A549 (cell line): ENCODE measurements around the gene TICAM1. TPM values are rescaled to one million over a fixed set of nuclear protein-coding genes. Genes with fewer than 3 reads are reported as not detected.

Experiments
- ATAC-seq, 2 experiments: fragments of 200-7000 bp in 1 of 2; fragments of >200 bp in 1 of 2; cut with Nextera tagmentation in 1 of 2; cut with Tn5 transposase in 1 of 2; 3 replicates each; pipeline versions ENCODE4 v1.8.0 to v1.9.1; 2018 to 2020; ENCODE audit warnings: mild to moderate bottlenecking in 1 of 2, moderate library complexity in 1 of 2
- CTCF ChIA-PET: fragments of 300-600 bp; sonication (Branson Sonifier 250); formaldehyde crosslinking; extraction: SDS; loops from one replicate; lab custom pipeline; 2021; ENCODE audit warnings: antibody characterized with exemption, inconsistent platforms; lab: Yijun Ruan, JAX
- POLR2A ChIA-PET: fragments of 350-600 bp; formaldehyde crosslinking; extraction: SDS; loops from one replicate; lab custom pipeline; 2021; ENCODE audit warnings: antibody characterized with exemption, inconsistent platforms; lab: Yijun Ruan, JAX
- DNase-seq, 2 experiments: peaks; one replicate each; pipeline versions ENCODE4 v3.0.0 to v3.0.0-alpha.2; 2011 to 2016; ENCODE audit warnings: low read depth in 1 of 2, low spot score in 1 of 2
- FAIRE-seq: peaks from 2 replicates; lab custom pipeline; 2011; peaks lifted over from hg19 to GRCh38; lab: Jason Lieb, UNC
- H3K27ac ChIP-seq, 2 experiments: fragments of >200 bp; sonication (Bioruptor Twin); formaldehyde crosslinking; 3 replicates each; pipeline ENCODE4 v1.5.1; 2016 to 2017
- H3K4me1 ChIP-seq: fragments of >200 bp; sonication (Bioruptor Twin); formaldehyde crosslinking; 3 replicates; pipeline ENCODE4 v1.6.1; 2016
- H3K4me2 ChIP-seq: fragments of >200 bp; sonication (Bioruptor Twin); formaldehyde crosslinking; 3 replicates; pipeline ENCODE4 v1.6.1; 2016
- H3K4me3 ChIP-seq: fragments of >200 bp; sonication (Bioruptor Twin); formaldehyde crosslinking; 3 replicates; pipeline ENCODE4 v1.5.1; 2016
- H3K9me3 ChIP-seq: fragments of >200 bp; sonication (Bioruptor Twin); formaldehyde crosslinking; 3 replicates; pipeline ENCODE4 v1.6.1; 2016
- ATOH8 ChIP-seq: fragments of 250-450 bp; sonication (Bioruptor Pico); IDR thresholded peaks from 2 replicates; pipeline ENCODE4 v1.5.0; 2020; ENCODE audit warnings: low read depth, mild to moderate bottlenecking, moderate library complexity
- CTCF ChIP-seq: fragments of >200 bp; sonication (Bioruptor Twin); formaldehyde crosslinking; IDR thresholded peaks from 3 replicates; pipeline ENCODE4 v1.5.1; 2016
- E2F6 ChIP-seq: IDR thresholded peaks from 2 replicates; pipeline ENCODE4 v1.6.1; 2012; ENCODE audit warnings: low read depth, borderline replicate concordance
- EHF ChIP-seq: fragments of 250-450 bp; sonication (Bioruptor Pico); IDR thresholded peaks from 2 replicates; pipeline ENCODE4 v1.5.0; 2020; ENCODE audit warnings: mild to moderate bottlenecking
- GATA3 ChIP-seq: IDR thresholded peaks from 2 replicates; pipeline ENCODE4 v1.6.1; 2012; ENCODE audit warnings: borderline replicate concordance
- HES2 ChIP-seq: fragments of >200 bp; sonication (Bioruptor Twin); formaldehyde crosslinking; IDR thresholded peaks from 2 replicates; pipeline ENCODE4 v1.6.1; 2016
- HEYL ChIP-seq: fragments of 250-450 bp; sonication (Bioruptor Pico); IDR thresholded peaks from 2 replicates; pipeline ENCODE4 v1.8.0; 2021; ENCODE audit warnings: mild to moderate bottlenecking, moderate library complexity
- HMGXB4 ChIP-seq: fragments of 250-450 bp; sonication (Bioruptor Pico); IDR thresholded peaks from 2 replicates; pipeline ENCODE4 v1.5.0; 2021; ENCODE audit warnings: mild to moderate bottlenecking, moderate library complexity, borderline replicate concordance
- HOXB5 ChIP-seq: fragments of 250-450 bp; sonication (Bioruptor Pico); IDR thresholded peaks from 2 replicates; pipeline ENCODE4 v1.5.0; 2020; ENCODE audit warnings: mild to moderate bottlenecking, moderate library complexity
- JUNB ChIP-seq: fragments of >200 bp; sonication (Bioruptor Twin); formaldehyde crosslinking; IDR thresholded peaks from 2 replicates; pipeline ENCODE4 v1.6.1; 2016
- MAFK ChIP-seq: fragments of 450-650 bp; IDR thresholded peaks from 2 replicates; pipeline ENCODE4 v1.6.1; 2014; ENCODE audit not compliant: partially characterized antibody
- MAZ ChIP-seq: fragments of 150-350 bp; IDR thresholded peaks from 2 replicates; pipeline ENCODE4 v1.6.1; 2014; ENCODE audit warnings: antibody characterized with exemption, low read depth, low read length, borderline replicate concordance
- NR3C1 ChIP-seq: fragments of >200 bp; sonication (Bioruptor Twin); formaldehyde crosslinking; IDR thresholded peaks from 3 replicates; pipeline ENCODE4 v1.6.1; 2017
- RAD21 ChIP-seq, 2 experiments: fragments of >200 bp in 1 of 2; sonication (Bioruptor Twin) in 1 of 2; formaldehyde crosslinking in 1 of 2; IDR thresholded peaks in 1 of 2; conservative IDR thresholded peaks in 1 of 2; 2 replicates in 1 of 2; 3 replicates in 1 of 2; pipeline ENCODE4 v1.6.1; 2012 to 2018; ENCODE audit warnings: inconsistent platforms in 1 of 2
- RCOR1 ChIP-seq: fragments of 150-350 bp; IDR thresholded peaks from 2 replicates; pipeline ENCODE4 v1.6.1; 2014; ENCODE audit warnings: antibody characterized with exemption, low read length, low read depth
- RFX5 ChIP-seq: fragments of 450-650 bp; IDR thresholded peaks from 2 replicates; pipeline ENCODE4 v1.7.1; 2014; ENCODE audit warnings: antibody characterized with exemption, mild to moderate bottlenecking, moderate library complexity
- WGBS: methylation state at CpG from one replicate; pipeline ENCODE4 v1.1.6; 2017; ENCODE audit errors: missing lambda C conversion rate; 5-methylcytosine and 5-hydroxymethylcytosine counted together
- polyA plus RNA-seq, 4 experiments: library from polyadenylated mRNA; depleted of rRNA in 3 of 4; stranded (reverse); fragments of >200 nt; fragmentation: RNase III in 1 of 4; extraction: RNeasy Plus Mini Kit Qiagen cat#74134 plus additional on column Dnase treatment in 1 of 4; gene quantifications; 2 replicates in 3 of 4; 3 replicates in 1 of 4; pipeline ENCODE4 v1.2.3, GENCODE V29; 2011 to 2017

Gene TICAM1
- polyA plus RNA-seq, 2 of the 4 experiments (the other 2 are of a cell fraction) = 0.78 to 4.0 TPM

- no peak overlapping the region for H3K4me2 ChIP-seq
- no peak for FAIRE-seq
- WGBS = 66% methylated on average over 4 of the region's 4 CpGs
- no peaks in the 10 kb centered on the region for H3K9me3 ChIP-seq
- H3K4me1 ChIP-seq = no peaks in the 10 kb centered on the region
- H3K27ac ChIP-seq = no peak overlapping the region
- POLR2A ChIA-PET = no interaction called here
- DNase-seq = no peak
- TF ChIP-seq HOXB5 (CRISPR knock-in tag) = no peak
- no peak for TF ChIP-seq MAZ
- TF ChIP-seq ATOH8 (CRISPR knock-in tag) = no peak
- TF ChIP-seq MAFK = no peak
- no peak for TF ChIP-seq CTCF
- CTCF ChIA-PET = interaction anchor here (2.4 to 6.3 kb wide), 2 partner anchors 10 to 12 kb away, joined by 7 to 26 read pairs; partner anchors contain the start of gene TICAM1
- H3K4me3 ChIP-seq = no peak overlapping the region
- no peak for ATAC-seq
Measured at GRCh38 chr19:4821265-4821664, 10.2 kb downstream of the TICAM1 start.

- no peak overlapping the region for H3K4me3 ChIP-seq
- H3K4me2 ChIP-seq = no peak overlapping the region
- H3K4me1 ChIP-seq = peaks cover 9% of the 10 kb centered on the region
- WGBS = 91% methylated on average over 14 of the region's 32 CpGs
- H3K27ac ChIP-seq = no peak overlapping the region
- TF ChIP-seq ATOH8 (CRISPR knock-in tag) = no peak
- no peak for TF ChIP-seq RAD21 (conservative IDR thresholded peaks at IDR 0.05 in 1 of 2, IDR thresholded peaks at IDR 0.05 in 1 of 2)
- TF ChIP-seq E2F6 = no peak
- TF ChIP-seq RFX5 = no peak
- no peak for TF ChIP-seq EHF
- no peak for TF ChIP-seq MAFK
- no peak for TF ChIP-seq HES2
- TF ChIP-seq NR3C1 = no peak
- TF ChIP-seq HMGXB4 (CRISPR knock-in tag) = no peak
- TF ChIP-seq GATA3 = no peak
- TF ChIP-seq RCOR1 = no peak
- TF ChIP-seq JUNB = no peak
- no peak for TF ChIP-seq HEYL (CRISPR knock-in tag)
- TF ChIP-seq, all 56 proteins: peak for 0
- ChIA-PET CTCF (interaction anchor here (0.6 to 1.9 kb wide), 11 partner anchors 8 to 1010 kb away, joined by 3 to 8 read pairs (median 3); no protein-coding TSS in a partner anchor), POLR2A (no interaction called here)
- no peak for ATAC-seq
- no peaks in the 10 kb centered on the region for H3K9me3 ChIP-seq
- FAIRE-seq = no peak
- no peak for DNase-seq
Measured at GRCh38 chr19:4817467-4818277, 13.8 kb downstream of the TICAM1 start.
